ENCODE measurements around the gene G6PC1. TPM values are rescaled to one million over a fixed set of nuclear protein-coding genes. Genes with fewer than 3 reads are reported as not detected.

Gene G6PC1
- polyA plus RNA-seq, 1 donor from 2014 or later: not detected

DNA sequence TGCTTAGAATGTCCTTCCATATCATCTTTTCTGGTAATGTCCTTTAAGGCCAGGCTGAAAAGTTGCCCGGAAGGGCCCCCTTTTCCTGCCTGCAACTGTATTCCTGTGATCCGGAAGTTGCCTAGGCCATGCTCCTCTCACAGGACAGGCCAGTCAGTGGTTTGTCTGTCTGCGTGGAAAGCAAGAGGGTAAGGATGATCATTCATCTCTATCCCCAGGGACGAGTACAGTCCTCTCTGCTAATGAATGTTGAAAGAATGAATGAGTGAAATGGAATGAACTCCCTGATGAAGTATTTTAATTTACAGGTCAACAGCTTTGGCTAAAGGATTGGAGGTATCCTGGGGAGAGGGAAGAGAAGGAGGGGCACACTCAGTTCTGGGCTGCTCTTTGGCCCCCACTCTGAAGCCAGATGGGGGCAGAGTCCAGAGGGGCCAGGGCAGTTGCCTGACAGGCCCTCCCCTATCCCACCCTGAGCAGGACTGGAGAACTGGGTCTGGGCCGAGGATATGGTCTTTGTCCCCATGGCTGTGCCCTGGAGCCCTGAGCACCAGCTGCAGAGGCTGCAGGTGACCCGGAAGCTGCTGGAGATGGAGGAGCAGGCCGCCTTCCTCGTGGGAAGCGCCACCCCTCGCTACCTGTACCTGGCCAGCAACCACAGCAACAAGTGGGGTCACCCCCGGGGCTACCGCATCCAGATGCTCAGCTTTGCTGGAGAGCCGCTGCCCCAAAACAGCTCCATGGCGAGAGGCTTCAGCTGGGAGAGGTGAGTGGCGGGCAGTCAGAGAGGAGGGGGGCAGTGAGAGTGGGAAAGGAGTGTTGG is 46.4 kb upstream of the G6PC1 start:
- no peak overlapping the region for H3K4me3 ChIP-seq (ENCODE audit: low read length)
- H3K27me3 ChIP-seq (ENCODE audit: insufficient read depth, low read depth, low read length): no peaks in the 10 kb centered on the region
- H3K4me2 ChIP-seq (ENCODE audit: low read length): no peak overlapping the region
- TF ChIP-seq, protein P1, sequence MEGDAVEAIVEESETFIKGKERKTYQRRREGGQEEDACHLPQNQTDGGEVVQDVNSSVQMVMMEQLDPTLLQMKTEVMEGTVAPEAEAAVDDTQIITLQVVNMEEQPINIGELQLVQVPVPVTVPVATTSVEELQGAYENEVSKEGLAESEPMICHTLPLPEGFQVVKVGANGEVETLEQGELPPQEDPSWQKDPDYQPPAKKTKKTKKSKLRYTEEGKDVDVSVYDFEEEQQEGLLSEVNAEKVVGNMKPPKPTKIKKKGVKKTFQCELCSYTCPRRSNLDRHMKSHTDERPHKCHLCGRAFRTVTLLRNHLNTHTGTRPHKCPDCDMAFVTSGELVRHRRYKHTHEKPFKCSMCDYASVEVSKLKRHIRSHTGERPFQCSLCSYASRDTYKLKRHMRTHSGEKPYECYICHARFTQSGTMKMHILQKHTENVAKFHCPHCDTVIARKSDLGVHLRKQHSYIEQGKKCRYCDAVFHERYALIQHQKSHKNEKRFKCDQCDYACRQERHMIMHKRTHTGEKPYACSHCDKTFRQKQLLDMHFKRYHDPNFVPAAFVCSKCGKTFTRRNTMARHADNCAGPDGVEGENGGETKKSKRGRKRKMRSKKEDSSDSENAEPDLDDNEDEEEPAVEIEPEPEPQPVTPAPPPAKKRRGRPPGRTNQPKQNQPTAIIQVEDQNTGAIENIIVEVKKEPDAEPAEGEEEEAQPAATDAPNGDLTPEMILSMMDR (IDR thresholded peaks at IDR 0.05; ENCODE audit: poor library complexity, severe bottlenecking): no peak
- no peak for TF ChIP-seq EZH2 (IDR thresholded peaks at IDR 0.05; ENCODE audit: borderline replicate concordance, insufficient read depth, low read length, poor library complexity, severe bottlenecking)
- no peak for TF ChIP-seq RAD21 (conservative IDR thresholded peaks at IDR 0.05)
- TF ChIP-seq, protein P2, sequence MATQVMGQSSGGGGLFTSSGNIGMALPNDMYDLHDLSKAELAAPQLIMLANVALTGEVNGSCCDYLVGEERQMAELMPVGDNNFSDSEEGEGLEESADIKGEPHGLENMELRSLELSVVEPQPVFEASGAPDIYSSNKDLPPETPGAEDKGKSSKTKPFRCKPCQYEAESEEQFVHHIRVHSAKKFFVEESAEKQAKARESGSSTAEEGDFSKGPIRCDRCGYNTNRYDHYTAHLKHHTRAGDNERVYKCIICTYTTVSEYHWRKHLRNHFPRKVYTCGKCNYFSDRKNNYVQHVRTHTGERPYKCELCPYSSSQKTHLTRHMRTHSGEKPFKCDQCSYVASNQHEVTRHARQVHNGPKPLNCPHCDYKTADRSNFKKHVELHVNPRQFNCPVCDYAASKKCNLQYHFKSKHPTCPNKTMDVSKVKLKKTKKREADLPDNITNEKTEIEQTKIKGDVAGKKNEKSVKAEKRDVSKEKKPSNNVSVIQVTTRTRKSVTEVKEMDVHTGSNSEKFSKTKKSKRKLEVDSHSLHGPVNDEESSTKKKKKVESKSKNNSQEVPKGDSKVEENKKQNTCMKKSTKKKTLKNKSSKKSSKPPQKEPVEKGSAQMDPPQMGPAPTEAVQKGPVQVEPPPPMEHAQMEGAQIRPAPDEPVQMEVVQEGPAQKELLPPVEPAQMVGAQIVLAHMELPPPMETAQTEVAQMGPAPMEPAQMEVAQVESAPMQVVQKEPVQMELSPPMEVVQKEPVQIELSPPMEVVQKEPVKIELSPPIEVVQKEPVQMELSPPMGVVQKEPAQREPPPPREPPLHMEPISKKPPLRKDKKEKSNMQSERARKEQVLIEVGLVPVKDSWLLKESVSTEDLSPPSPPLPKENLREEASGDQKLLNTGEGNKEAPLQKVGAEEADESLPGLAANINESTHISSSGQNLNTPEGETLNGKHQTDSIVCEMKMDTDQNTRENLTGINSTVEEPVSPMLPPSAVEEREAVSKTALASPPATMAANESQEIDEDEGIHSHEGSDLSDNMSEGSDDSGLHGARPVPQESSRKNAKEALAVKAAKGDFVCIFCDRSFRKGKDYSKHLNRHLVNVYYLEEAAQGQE (IDR thresholded peaks at IDR 0.05; ENCODE audit: borderline replicate concordance): no peak
- no peak for TF ChIP-seq MXI1 (conservative IDR thresholded peaks at IDR 0.05; ENCODE audit: poor library complexity, severe bottlenecking)
- no peak for TF ChIP-seq SMC3 (conservative IDR thresholded peaks at IDR 0.05; ENCODE audit: poor library complexity)
- no peak for TF ChIP-seq EP300 (conservative IDR thresholded peaks at IDR 0.05; ENCODE audit: poor library complexity, severe bottlenecking)
- no peak for TF ChIP-seq POLR2AphosphoS5 (IDR thresholded peaks at IDR 0.05)
- TF ChIP-seq TAF1 (IDR thresholded peaks at IDR 0.05; ENCODE audit: low read depth): no peak
- H3K79me2 ChIP-seq (replicated peaks; ENCODE audit: insufficient read depth, low read length): no peaks in the 10 kb centered on the region
- no peaks in the 10 kb centered on the region for H3K9me3 ChIP-seq (ENCODE audit: low read length)
- H3F3A ChIP-seq (ENCODE audit: insufficient read depth, low read length, poor library complexity, severe bottlenecking): no peaks in the 10 kb centered on the region
- H3K27ac ChIP-seq (ENCODE audit: low read length): no peak overlapping the region
- H4K20me1 ChIP-seq (ENCODE audit: insufficient read depth): no peaks in the 10 kb centered on the region
- H3K36me3 ChIP-seq (ENCODE audit: insufficient read depth, low read length): no peaks in the 10 kb centered on the region
- no peak overlapping the region for H2AFZ ChIP-seq (ENCODE audit: low read depth, low read length)
- no peak overlapping the region for H3K9ac ChIP-seq (ENCODE audit: low read length)
- no peaks in the 10 kb centered on the region for H3K9me2 ChIP-seq (ENCODE audit: insufficient read depth, low read length)

DNA sequence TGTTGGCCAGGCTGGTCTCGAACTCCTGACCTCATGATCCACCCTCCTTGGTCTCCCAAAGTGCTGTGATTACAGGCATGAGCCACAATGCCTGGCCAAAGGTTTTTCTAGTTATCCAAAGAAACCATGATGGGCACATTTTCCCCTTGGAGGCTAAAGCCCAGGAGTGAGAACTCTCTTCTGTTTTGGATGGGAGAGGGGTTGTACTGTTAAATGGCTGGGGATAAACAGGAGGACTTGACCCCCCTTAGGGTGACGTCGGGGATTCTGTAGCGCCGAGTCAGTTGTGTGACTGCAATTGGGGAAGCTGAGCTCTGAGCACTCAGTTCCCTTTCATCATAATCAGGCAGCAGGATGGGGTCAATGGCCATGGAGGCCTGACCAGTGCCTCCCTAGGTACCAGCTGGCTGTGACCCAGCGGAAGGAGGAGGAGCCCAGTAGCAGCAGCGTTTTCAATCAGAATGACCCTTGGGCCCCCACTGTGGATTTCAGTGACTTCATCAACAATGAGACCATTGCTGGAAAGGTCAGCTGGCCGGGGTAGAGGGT is 45.5 kb upstream of the G6PC1 start:
- Histone ChIP-seq H3K9me3 (ENCODE audit: low read length) (no peaks in the 10 kb centered on the region), H3K9me2 (ENCODE audit: insufficient read depth, low read length) (no peaks in the 10 kb centered on the region)
- TF ChIP-seq POLR2AphosphoS5 (IDR thresholded peaks at IDR 0.05) (no peak), SMC3 (conservative IDR thresholded peaks at IDR 0.05; ENCODE audit: poor library complexity) (no peak), TAF1 (IDR thresholded peaks at IDR 0.05; ENCODE audit: low read depth) (no peak), MXI1 (conservative IDR thresholded peaks at IDR 0.05; ENCODE audit: poor library complexity, severe bottlenecking) (no peak), RAD21 (conservative IDR thresholded peaks at IDR 0.05) (no peak), EZH2 (IDR thresholded peaks at IDR 0.05; ENCODE audit: borderline replicate concordance, insufficient read depth, low read length, poor library complexity, severe bottlenecking) (no peak), EP300 (conservative IDR thresholded peaks at IDR 0.05; ENCODE audit: poor library complexity, severe bottlenecking) (no peak)
- TF ChIP-seq, protein P1 (IDR thresholded peaks at IDR 0.05; ENCODE audit: poor library complexity, severe bottlenecking): no peak
- TF ChIP-seq, protein P2 (IDR thresholded peaks at IDR 0.05; ENCODE audit: borderline replicate concordance): no peak

More for the DNA sequence above, 45.5 kb upstream of the G6PC1 start:
- H3K79me2 ChIP-seq (replicated peaks; ENCODE audit: insufficient read depth, low read length): no peaks in the 10 kb centered on the region
- no peaks in the 10 kb centered on the region for H3K27me3 ChIP-seq (ENCODE audit: insufficient read depth, low read depth, low read length)
- no peaks in the 10 kb centered on the region for H4K20me1 ChIP-seq (ENCODE audit: insufficient read depth)
- H3K4me2 ChIP-seq (ENCODE audit: low read length): no peak overlapping the region
- H2AFZ ChIP-seq (ENCODE audit: low read depth, low read length): no peak overlapping the region
- no peak overlapping the region for H3K4me3 ChIP-seq (ENCODE audit: low read length)
- no peaks in the 10 kb centered on the region for H3K36me3 ChIP-seq (ENCODE audit: insufficient read depth, low read length)
- no peak overlapping the region for H3K9ac ChIP-seq (ENCODE audit: low read length)
- no peak overlapping the region for H3K27ac ChIP-seq (ENCODE audit: low read length)
- H3F3A ChIP-seq (ENCODE audit: insufficient read depth, low read length, poor library complexity, severe bottlenecking): no peaks in the 10 kb centered on the region
